Measurements from ENCODE around the gene MGLL. TPM values are rescaled to one million over a fixed set of nuclear protein-coding genes. Genes with fewer than 3 reads are reported as not detected.

The MGLL gene
- total RNA-seq, 1 experiment from 2014 or later: 6.8 TPM

- Histone ChIP-seq H3K4me2 (ENCODE audit: low read length) (no peak overlapping the region), H3K9me3 (ENCODE audit: control insufficient read depth in 1 of 2, insufficient read depth in 1 of 2, low read depth in 1 of 2, low read length in 2 of 2) (no peaks in the 10 kb centered on the region), H4K20me1 (ENCODE audit: insufficient read depth) (no peaks in the 10 kb centered on the region), H3K27me3 (ENCODE audit: insufficient read depth, low read length) (no peaks in the 10 kb centered on the region), H3K36me3 (ENCODE audit: control insufficient read depth in 1 of 2, insufficient read depth in 2 of 2, low read length in 2 of 2) (no peaks in the 10 kb centered on the region), H3K79me2 (ENCODE audit: insufficient read depth, low read length) (no peaks in the 10 kb centered on the region), H3K4me3 (replicated peaks in 1 of 2; ENCODE audit: low read depth in 1 of 2, low read length in 2 of 2) (no peak overlapping the region), H3K9ac (ENCODE audit: low read length) (no peak overlapping the region), H3K9me2 (ENCODE audit: insufficient read depth) (no peaks in the 10 kb centered on the region), H3K27ac (ENCODE audit: low read depth, low read length) (no peak overlapping the region), H3K4me1 (ENCODE audit: control insufficient read depth in 1 of 2, insufficient read depth in 2 of 2, low read length in 2 of 2) (peaks cover 0 to 8% of the 10 kb centered on the region in 2 experiments; a peak in 1 of 4 replicates), H2AFZ (ENCODE audit: low read depth, low read length, poor library complexity, severe bottlenecking) (no peak overlapping the region)
- intact Hi-C loops (cut with micrococcal nuclease): no loop called here
- ChIA-PET CTCF (no interaction called here), POLR2A (interaction anchor here (0.9 kb wide), 1 partner anchor 12 kb away, joined by 3 read pairs; no protein-coding TSS in a partner anchor), RAD21 (ENCODE audit: low non-redundant PET in 1 of 2, low total read pairs in 2 of 2, uncharacterized antibody in 2 of 2, unreplicated experiment in 2 of 2) (no interaction called here)
- BruUV-seq (replicated peaks): no TSS peak
- ATAC-seq (no peak), DNase-seq (ENCODE audit: low read depth, low spot score) (no peak)
- TF ChIP-seq ATF3 (IDR thresholded peaks at IDR 0.05): no peak
- no peak for TF ChIP-seq SRF (IDR thresholded peaks at IDR 0.05; ENCODE audit: low read depth)
- TF ChIP-seq CTCF (IDR thresholded peaks at IDR 0.05 in 2 of 3, conservative IDR thresholded peaks at IDR 0.05 in 1 of 3; ENCODE audit: borderline replicate concordance in 1 of 3, insufficient read depth in 1 of 3, low read depth in 2 of 3, low read length in 2 of 3): no peak
- TF ChIP-seq POLR2AphosphoS5 (IDR thresholded peaks at IDR 0.05; ENCODE audit: low read depth, low read length): no peak
- no peak for TF ChIP-seq POLR2A (IDR thresholded peaks at IDR 0.05; ENCODE audit: borderline replicate concordance, extremely low read depth, insufficient read depth, insufficient read length)
These were observed 111.2 kb downstream of the MGLL start for GRCh38 chr3:127711021-127711695.
